PFSK-1 (cell line): ENCODE measurements around the gene ARHGAP42.

Experiments used
- POLR2AphosphoS5 ChIP-seq: IDR thresholded peaks from 2 replicates; pipeline ENCODE4 v1.6.1; 2012; ENCODE audit warnings: low read depth, mild to moderate bottlenecking, control low read depth, low read length, moderate library complexity
- SIN3A ChIP-seq: IDR thresholded peaks from 2 replicates; pipeline ENCODE4 v1.6.1; 2012; ENCODE audit warnings: mild to moderate bottlenecking, low read length, moderate library complexity, borderline replicate concordance; ENCODE audit not compliant: insufficient read depth
- TAF1 ChIP-seq: IDR thresholded peaks from 2 replicates; pipeline ENCODE4 v1.6.1; 2012; ENCODE audit warnings: low read length, control low read depth, borderline replicate concordance; ENCODE audit not compliant: insufficient read depth

GRCh38 chr11:100833276-100833675 is 146.2 kb downstream of the ARHGAP42 start:
- no peak for TF ChIP-seq SIN3A
- TF ChIP-seq POLR2AphosphoS5: no peak
- no peak for TF ChIP-seq TAF1
